Activated T-helper 1 cell treated with anti-CD3 and anti-CD28 coated beads, Interleukin-2, amount 50 U/mL, for 16 hours (primary cell): ENCODE results near the gene TACC2.

Source experiments
- DNase-seq, 2 donors: peaks; one replicate each; pipeline ENCODE4 v3.0.0-alpha.2; 2020; ENCODE audit warnings: low read depth in 1 of 2, low spot score in 1 of 2

Gene TACC2

GRCh38 chr10:122220736-122221135 is 231.8 kb downstream of the TACC2 start:
- no peak for DNase-seq

- no peak for DNase-seq
Measured at GRCh38 chr10:122221958-122222357, 233.0 kb downstream of the TACC2 start.

GRCh38 chr10:122222638-122223037 is 233.7 kb downstream of the TACC2 start:
- no peak for DNase-seq

- no peak for DNase-seq
Measured at GRCh38 chr10:122224159-122224558, 235.2 kb downstream of the TACC2 start.

GRCh38 chr10:122225330-122225729 is 236.4 kb downstream of the TACC2 start:
- DNase-seq, result no peak

- DNase-seq, result no peak
Measured at GRCh38 chr10:122227754-122228153, 238.8 kb downstream of the TACC2 start.

- DNase-seq, result no peak
Measured at GRCh38 chr10:122229666-122230065, 240.7 kb downstream of the TACC2 start.

- no peak for DNase-seq
Measured at GRCh38 chr10:122230222-122230621, 241.3 kb downstream of the TACC2 start.

- DNase-seq, result no peak
Measured at GRCh38 chr10:122232769-122233168, 243.8 kb downstream of the TACC2 start.

GRCh38 chr10:122233857-122234348 is 244.9 kb downstream of the TACC2 start:
- DNase-seq, result no peak

GRCh38 chr10:122234416-122234815 is 245.5 kb downstream of the TACC2 start:
- no peak for DNase-seq

- no peak for DNase-seq
Measured at GRCh38 chr10:122236690-122237306, 247.8 kb downstream of the TACC2 start.

- no peak for DNase-seq
Measured at GRCh38 chr10:122237331-122237990, 248.5 kb downstream of the TACC2 start.

GRCh38 chr10:122239578-122240257 is 250.8 kb downstream of the TACC2 start:
- DNase-seq, result no peak

- no peak for DNase-seq
Measured at GRCh38 chr10:122240401-122240800, 251.4 kb downstream of the TACC2 start.

- no peak for DNase-seq
Measured at GRCh38 chr10:122241836-122242235, 252.9 kb downstream of the TACC2 start.

GRCh38 chr10:122243550-122243949 is 254.6 kb downstream of the TACC2 start:
- DNase-seq, result no peak

- DNase-seq, result no peak
Measured at GRCh38 chr10:122244001-122244975, 255.3 kb downstream of the TACC2 start.

- no peak for DNase-seq
Measured at GRCh38 chr10:122245136-122245535, 256.2 kb downstream of the TACC2 start.

GRCh38 chr10:122245897-122246296 is 256.9 kb downstream of the TACC2 start:
- DNase-seq, result no peak
